OCI-LY3 (cell line): ENCODE results near the gene COL5A3.

Source experiments
- H2AFZ ChIP-seq: fragments of 200-600, 300-600 bp; shearing (Covaris generic); 2 replicates; pipeline ENCODE4 v1.6.0; 2014; ENCODE audit warnings: antibody characterized with exemption, low read depth, low read length
- H3K27ac ChIP-seq: fragments of 200-600, 300-600 bp; sonication (generic); 2 replicates; pipeline ENCODE4 v1.5.1; 2014; ENCODE audit warnings: mild to moderate bottlenecking, low read length, moderate library complexity, mixed read lengths
- H3K27me3 ChIP-seq: fragments of 200-600, 300-600 bp; sonication (generic); 2 replicates; pipeline ENCODE4 v1.6.1; 2014; ENCODE audit warnings: low read depth, low read length, mixed read lengths
- H3K36me3 ChIP-seq: fragments of 200-600, 300-600 bp; sonication (generic); replicated peaks from 2 replicates; pipeline ENCODE3; 2014; ENCODE audit warnings: low read depth, low read length, mixed read lengths
- H3K4me1 ChIP-seq: fragments of 300-600, 200-600 bp; sonication (generic); 2 replicates; pipeline ENCODE4 v1.6.1; 2014; ENCODE audit warnings: low read length, mixed read lengths
- H3K4me2 ChIP-seq: fragments of 200-600, 300-600 bp; sonication (generic); 2 replicates; pipeline ENCODE4 v1.6.1; 2014; ENCODE audit warnings: low read length, mixed read lengths
- H3K4me3 ChIP-seq: fragments of 300-600, 200-600 bp; sonication (generic); 2 replicates; pipeline ENCODE4 v1.5.1; 2014; ENCODE audit warnings: antibody characterized with exemption, mild to moderate bottlenecking, low read length, moderate library complexity
- H3K79me2 ChIP-seq: fragments of 300-600, 200-600 bp; shearing (Covaris generic); 2 replicates; pipeline ENCODE4 v1.6.1; 2014; ENCODE audit warnings: mild to moderate bottlenecking, low read length, mixed read lengths
- H3K9ac ChIP-seq: fragments of 300-600, 200-600 bp; shearing (Covaris generic); 2 replicates; pipeline ENCODE4 v1.6.0; 2014; ENCODE audit warnings: mild to moderate bottlenecking, low read length, moderate library complexity
- H3K9me3 ChIP-seq: fragments of 200-600, 300-600 bp; shearing (Covaris generic); 2 replicates; pipeline ENCODE4 v1.6.1; 2014; ENCODE audit warnings: low read length, mixed read lengths; ENCODE audit not compliant: insufficient read depth
- H4K20me1 ChIP-seq: fragments of 200-600, 300-600 bp; sonication (generic); 2 replicates; pipeline ENCODE4 v1.6.1; 2016; ENCODE audit warnings: low read length, mixed read lengths; ENCODE audit not compliant: insufficient read depth
- CTCF ChIP-seq: fragments of 200-600, 300-600 bp; sonication (generic); IDR thresholded peaks from 2 replicates; pipeline ENCODE4 v1.5.1; 2014; ENCODE audit warnings: antibody characterized with exemption, low read length, low read depth
- EZH2phosphoT487 ChIP-seq: fragments of 200-600 bp; shearing (Covaris generic); IDR thresholded peaks from 2 replicates; pipeline ENCODE4 v1.6.1; 2018; ENCODE audit warnings: antibody characterized with exemption, mixed run types, low read depth

The COL5A3 gene

DNA sequence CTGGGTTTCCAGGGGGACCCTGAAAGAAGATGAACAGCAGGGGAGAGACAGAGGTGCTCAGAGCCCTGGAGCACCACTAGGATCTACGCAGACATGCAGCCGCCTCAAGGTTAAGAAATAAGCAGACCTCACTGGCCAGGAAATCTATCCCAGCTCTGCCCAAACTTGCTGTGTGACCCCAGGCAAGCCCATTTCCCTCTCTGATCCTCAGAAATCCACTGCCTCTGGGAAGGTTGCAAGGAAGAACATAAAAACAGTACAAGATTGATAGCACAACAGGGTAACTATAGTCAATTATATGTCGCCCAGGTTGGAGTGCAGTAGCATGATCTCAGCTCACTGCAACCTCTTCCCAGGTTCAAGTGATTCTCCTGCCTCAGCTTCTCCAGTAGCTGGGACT lies 20.8 kb downstream of the COL5A3 start:
- H4K20me1 ChIP-seq = no peaks in the 10 kb centered on the region
- no peak overlapping the region for H3K27ac ChIP-seq
- no peak overlapping the region for H3K4me2 ChIP-seq
- no peaks in the 10 kb centered on the region for H3K9me3 ChIP-seq
- TF ChIP-seq CTCF (no peak), EZH2phosphoT487 (no peak)
- peaks cover 8% of the 10 kb centered on the region for H3K27me3 ChIP-seq
- peaks cover 9% of the 10 kb centered on the region for H3K4me1 ChIP-seq
- no peak overlapping the region for H2AFZ ChIP-seq
- H3K36me3 ChIP-seq = no peaks in the 10 kb centered on the region
- no peak overlapping the region for H3K4me3 ChIP-seq
- no peaks in the 10 kb centered on the region for H3K79me2 ChIP-seq
- H3K9ac ChIP-seq = no peak overlapping the region

- Histone ChIP-seq H3K4me2 (no peak overlapping the region), H2AFZ (no peak overlapping the region)
These were observed 23.5 kb downstream of the COL5A3 start for GRCh38 chr19:9986787-9987281.

GRCh38 chr19:9981406-9982260 lies 28.7 kb downstream of the COL5A3 start:
- Histone ChIP-seq H3K79me2 (no peaks in the 10 kb centered on the region), H3K4me2 (no peak overlapping the region), H3K9ac (no peak overlapping the region), H3K27me3 (peaks cover 20% of the 10 kb centered on the region; the same call in 1 of the 2 replicates), H3K9me3 (no peaks in the 10 kb centered on the region), H3K27ac (no peak overlapping the region), H3K36me3 (no peaks in the 10 kb centered on the region), H3K4me3 (no peak overlapping the region), H4K20me1 (no peaks in the 10 kb centered on the region), H2AFZ (no peak overlapping the region), H3K4me1 (no peaks in the 10 kb centered on the region)
- no peak for TF ChIP-seq CTCF
- TF ChIP-seq EZH2phosphoT487 = no peak

More at GRCh38 chr19:9986787-9987281, 23.5 kb downstream of the COL5A3 start:
- Histone ChIP-seq H3K4me1 (peaks cover 4% of the 10 kb centered on the region), H3K27ac (no peak overlapping the region), H3K27me3 (peaks cover 19% of the 10 kb centered on the region), H4K20me1 (no peaks in the 10 kb centered on the region), H3K4me3 (no peak overlapping the region), H3K9me3 (no peaks in the 10 kb centered on the region), H3K36me3 (no peaks in the 10 kb centered on the region), H3K9ac (no peak overlapping the region), H3K79me2 (no peaks in the 10 kb centered on the region)
- TF ChIP-seq EZH2phosphoT487 (no peak), CTCF (no peak)

DNA sequence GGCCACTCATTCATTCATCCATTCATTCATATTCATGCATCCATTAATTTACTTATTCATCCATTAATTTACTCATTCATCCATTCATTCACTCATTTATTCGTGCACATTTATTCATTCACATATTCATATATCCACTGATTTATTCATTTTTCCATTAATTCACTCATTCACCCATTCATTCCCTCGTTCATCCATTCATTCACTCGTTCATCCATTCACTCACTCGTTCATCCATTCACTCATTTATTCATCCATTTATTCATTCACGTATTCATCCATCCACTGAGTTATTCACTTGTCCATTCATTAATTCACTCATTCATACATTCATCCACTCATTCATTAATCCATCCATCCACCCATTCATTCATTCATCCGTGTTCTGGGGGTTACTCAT lies 38.2 kb downstream of the COL5A3 start:
- Histone ChIP-seq H3K4me3 (no peak overlapping the region), H2AFZ (no peak overlapping the region), H4K20me1 (no peaks in the 10 kb centered on the region), H3K4me1 (no peaks in the 10 kb centered on the region), H3K27ac (no peak overlapping the region), H3K36me3 (no peaks in the 10 kb centered on the region), H3K27me3 (peaks cover 10% of the 10 kb centered on the region; the same call in 1 of the 2 replicates), H3K4me2 (no peak overlapping the region), H3K79me2 (no peaks in the 10 kb centered on the region), H3K9ac (no peak overlapping the region), H3K9me3 (no peaks in the 10 kb centered on the region)
- TF ChIP-seq EZH2phosphoT487 (no peak), CTCF (no peak)
